ENCODE results near the gene CNTN4.

Gene CNTN4

GRCh38 chr3:3020209-3020608, 921.5 kb downstream of the CNTN4 start:
- H3K4me3 ChIP-seq (ENCODE audit: low read depth, low read length) = no peak overlapping the region
- TF ChIP-seq CTCF (IDR thresholded peaks at IDR 0.05; ENCODE audit: low read depth, low read length, missing control alignments) = no peak
- in situ Hi-C loops (cut with HindIII; ENCODE audit: low sequenced_read_pairs) = no loop called here
- DNase-seq (ENCODE audit: low read depth) = no peak

DNA sequence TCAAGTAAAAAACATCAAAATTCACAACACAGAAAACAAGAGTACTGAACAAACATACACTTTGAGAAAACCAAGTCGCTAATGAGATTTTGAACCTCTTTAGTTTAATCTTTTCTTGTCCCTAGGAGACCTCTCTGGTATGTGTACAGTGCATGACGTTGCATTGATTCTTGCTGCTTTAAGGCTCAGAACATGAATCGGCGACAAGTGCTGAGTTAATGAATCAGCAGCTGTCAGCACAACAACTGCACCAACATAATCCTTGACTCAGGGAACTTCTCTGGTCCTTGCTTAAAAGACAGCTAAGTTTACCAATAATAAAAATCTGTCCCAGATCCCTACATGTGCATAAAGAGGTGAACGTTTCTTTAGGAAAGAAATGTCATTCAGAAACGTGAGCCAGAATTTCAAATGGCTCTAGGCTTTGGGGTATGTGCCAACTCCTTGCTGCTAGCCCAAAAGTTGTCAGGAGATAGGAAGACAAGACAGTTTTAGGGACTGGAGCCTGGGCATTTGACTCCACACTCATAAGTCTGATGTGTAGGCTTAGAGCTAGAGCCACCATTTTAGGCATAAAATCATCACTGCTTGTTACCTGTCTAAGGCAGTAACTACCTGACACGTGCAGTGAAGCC, 924.6 kb downstream of the CNTN4 start:
- DNase-seq (ENCODE audit: low read depth) = no peak
- in situ Hi-C loops (cut with HindIII; ENCODE audit: low sequenced_read_pairs) = no loop called here
- H3K4me3 ChIP-seq (ENCODE audit: low read depth, low read length) = no peak overlapping the region
- TF ChIP-seq CTCF (IDR thresholded peaks at IDR 0.05; ENCODE audit: low read depth, low read length, missing control alignments) = no peak

DNA sequence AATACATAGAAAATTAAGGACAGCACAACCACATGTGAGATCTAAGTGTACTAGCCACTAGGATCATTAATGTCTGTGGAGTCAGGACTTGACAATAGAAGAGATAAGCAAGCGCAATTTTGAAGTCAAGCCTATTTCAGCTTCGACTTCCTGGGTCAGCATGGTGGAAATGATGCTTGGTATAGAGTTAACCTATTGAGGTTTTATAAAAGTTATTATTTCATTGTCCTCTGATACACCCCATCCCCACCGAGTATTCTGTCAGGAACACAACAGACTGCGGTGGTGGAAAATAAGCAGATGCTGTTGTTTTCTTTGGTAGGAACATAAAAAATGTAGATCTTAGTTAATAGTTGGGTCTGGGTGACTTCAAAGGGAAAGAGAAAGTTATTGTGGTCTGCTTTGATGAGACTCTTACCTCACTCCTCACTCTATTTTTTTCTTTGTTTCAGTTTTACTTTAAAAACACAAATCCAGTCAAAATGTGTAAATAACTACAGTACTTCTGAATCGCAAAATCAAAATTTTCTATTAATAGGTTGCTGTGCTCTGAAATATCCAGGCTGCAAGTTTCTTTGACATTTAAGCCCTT, 929.4 kb downstream of the CNTN4 start:
- no peak overlapping the region for H3K4me3 ChIP-seq (ENCODE audit: low read depth, low read length)
- no peak for DNase-seq (ENCODE audit: low read depth)
- no peak for TF ChIP-seq CTCF (IDR thresholded peaks at IDR 0.05; ENCODE audit: low read depth, low read length, missing control alignments)
- in situ Hi-C loops (cut with HindIII; ENCODE audit: low sequenced_read_pairs) = no loop called here

GRCh38 chr3:3031326-3031725, 932.7 kb downstream of the CNTN4 start:
- DNase-seq (ENCODE audit: low read depth) = no peak
- in situ Hi-C loops (cut with HindIII; ENCODE audit: low sequenced_read_pairs) = no loop called here
- no peak for TF ChIP-seq CTCF (IDR thresholded peaks at IDR 0.05; ENCODE audit: low read depth, low read length, missing control alignments)
- no peak overlapping the region for H3K4me3 ChIP-seq (ENCODE audit: low read depth, low read length)

DNA sequence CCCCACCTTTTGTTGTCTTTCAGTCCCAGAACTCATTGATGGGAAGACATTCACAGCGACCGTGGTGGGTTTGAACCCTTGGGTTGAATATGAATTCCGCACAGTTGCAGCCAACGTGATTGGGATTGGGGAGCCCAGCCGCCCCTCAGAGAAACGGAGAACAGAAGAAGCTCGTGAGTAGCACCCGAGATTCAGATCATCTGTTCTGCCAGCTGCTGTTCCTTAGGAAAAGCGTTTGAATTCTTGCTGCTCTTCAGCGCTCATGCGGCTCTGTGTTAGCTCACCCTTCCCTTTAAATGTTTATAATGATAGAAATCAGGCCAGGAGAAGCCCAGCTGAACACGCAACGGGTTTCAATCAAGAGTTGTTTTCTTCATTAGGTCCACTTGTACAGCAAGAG, 938.5 kb downstream of the CNTN4 start:
- no peak overlapping the region for H3K4me3 ChIP-seq (ENCODE audit: low read depth, low read length)
- in situ Hi-C loops (cut with HindIII; ENCODE audit: low sequenced_read_pairs) = no loop called here
- DNase-seq (ENCODE audit: low read depth) = no peak
- no peak for TF ChIP-seq CTCF (IDR thresholded peaks at IDR 0.05; ENCODE audit: low read depth, low read length, missing control alignments)

GRCh38 chr3:3038201-3038991, 939.7 kb downstream of the CNTN4 start:
- no peak for DNase-seq (ENCODE audit: low read depth)
- in situ Hi-C loops (cut with HindIII; ENCODE audit: low sequenced_read_pairs) = no loop called here
- no peak overlapping the region for H3K4me3 ChIP-seq (ENCODE audit: low read depth, low read length)
- no peak for TF ChIP-seq CTCF (IDR thresholded peaks at IDR 0.05; ENCODE audit: low read depth, low read length, missing control alignments)
